ENCODE results near the gene RASGRP2. TPM values are rescaled to one million over a fixed set of nuclear protein-coding genes. Genes with fewer than 3 reads are reported as not detected.

Gene RASGRP2
- total and polyA plus RNA-seq, 9 donors = 2.1 to 18.9 (median 7.6) TPM

- no peak for DNase-seq
- intact Hi-C loops (cut with DNase I) = loop anchor here in 1 of 4 donors (5.0 kb wide), 1 partner anchor 37 kb away; the partner anchor contains the start of gene NRXN2
- Histone ChIP-seq H3K4me3 (no peak overlapping the region), H3K27me3 (no peaks in the 10 kb centered on the region), H3K4me1 (ENCODE audit: insufficient read depth) (peaks cover 4% of the 10 kb centered on the region), H3K27ac (no peak overlapping the region), H3K36me3 (no peaks in the 10 kb centered on the region), H3K9me3 (no peaks in the 10 kb centered on the region)
- 86 to 89% (median 88%) methylated on average over 18 of the region's 18 CpGs for WGBS, 3 donors
- TF ChIP-seq CTCF (IDR thresholded peaks at IDR 0.05) (no peak), EP300 (IDR thresholded peaks at IDR 0.05) (no peak), POLR2A (IDR thresholded peaks at IDR 0.05) (no peak)
Measured at GRCh38 chr11:64685536-64685935, 58.4 kb downstream of the RASGRP2 start.

GRCh38 chr11:64684357-64684756 is 59.6 kb downstream of the RASGRP2 start:
- Histone ChIP-seq H3K27me3 (no peaks in the 10 kb centered on the region), H3K27ac (no peak overlapping the region), H3K4me1 (ENCODE audit: insufficient read depth) (peaks cover 4% of the 10 kb centered on the region), H3K36me3 (no peaks in the 10 kb centered on the region), H3K4me3 (no peak overlapping the region), H3K9me3 (no peaks in the 10 kb centered on the region)
- intact Hi-C loops (cut with DNase I) = no loop called here
- 59 to 62% (median 60%) methylated on average over 8 of the region's 8 CpGs for WGBS, 3 donors
- no peak for DNase-seq
- no peak for TF ChIP-seq CTCF (IDR thresholded peaks at IDR 0.05)
- TF ChIP-seq POLR2A (IDR thresholded peaks at IDR 0.05) = no peak
- no peak for TF ChIP-seq EP300 (IDR thresholded peaks at IDR 0.05)

- 64 to 69% (median 67%) methylated on average over 4 of the region's 4 CpGs for WGBS, 3 donors
- DNase-seq = no peak
Measured at GRCh38 chr11:64681171-64681570, 62.8 kb downstream of the RASGRP2 start.

GRCh38 chr11:64679846-64680245 is 64.1 kb downstream of the RASGRP2 start:
- H3K27me3 ChIP-seq = no peaks in the 10 kb centered on the region
- no peaks in the 10 kb centered on the region for H3K36me3 ChIP-seq
- DNase-seq = no peak
- H3K9me3 ChIP-seq = no peaks in the 10 kb centered on the region
- intact Hi-C loops (cut with DNase I) = no loop called here
- H3K4me3 ChIP-seq = no peak overlapping the region
- H3K27ac ChIP-seq = no peak overlapping the region
- H3K4me1 ChIP-seq (ENCODE audit: insufficient read depth) = no peaks in the 10 kb centered on the region
- whole genome bisulfite sequencing, 3 donors = 12 to 71% (median 47%) methylated on average over 1 to 2 of the region's 2 CpGs
- TF ChIP-seq POLR2A (IDR thresholded peaks at IDR 0.05) (no peak), EP300 (IDR thresholded peaks at IDR 0.05) (no peak)

More at GRCh38 chr11:64681171-64681570, 62.8 kb downstream of the RASGRP2 start:
- H3K36me3 ChIP-seq = no peaks in the 10 kb centered on the region
- TF ChIP-seq POLR2A (IDR thresholded peaks at IDR 0.05) (no peak), CTCF (IDR thresholded peaks at IDR 0.05) (no peak), EP300 (IDR thresholded peaks at IDR 0.05) (no peak)
- H3K27ac ChIP-seq = no peak overlapping the region
- intact Hi-C loops (cut with DNase I) = no loop called here
- no peak overlapping the region for H3K4me3 ChIP-seq
- H3K9me3 ChIP-seq = no peaks in the 10 kb centered on the region
- no peaks in the 10 kb centered on the region for H3K27me3 ChIP-seq
- H3K4me1 ChIP-seq (ENCODE audit: insufficient read depth) = no peaks in the 10 kb centered on the region

DNA sequence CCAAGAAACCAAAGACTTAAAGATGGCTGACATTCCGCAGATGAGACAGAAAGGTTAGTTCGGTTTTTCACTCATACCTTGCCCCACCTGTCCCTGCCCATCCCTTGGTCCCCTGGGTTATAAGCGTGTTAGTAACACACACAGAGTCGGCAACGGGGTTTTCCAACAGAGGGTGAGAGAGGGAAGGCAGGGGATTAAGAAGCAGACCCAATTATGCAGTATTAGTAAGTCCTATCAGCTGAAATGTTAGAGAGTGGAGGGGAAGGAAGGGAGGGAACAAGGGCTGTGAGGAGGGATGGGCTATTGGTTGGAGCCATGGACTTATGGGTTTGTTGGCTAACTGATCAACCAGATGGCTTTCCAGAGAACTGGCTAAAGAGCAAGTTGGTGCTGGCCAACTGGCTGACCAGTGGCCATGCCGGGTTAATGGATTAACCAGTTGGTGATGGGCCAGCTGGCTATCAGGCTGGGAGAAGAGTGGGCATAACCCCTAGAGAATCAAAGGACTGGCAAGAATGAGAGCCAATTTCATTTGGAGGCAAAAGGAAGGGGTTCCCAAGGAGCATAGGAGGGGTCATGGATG is 66.4 kb downstream of the RASGRP2 start:
- Histone ChIP-seq H3K4me1 (ENCODE audit: insufficient read depth) (no peaks in the 10 kb centered on the region), H3K27ac (no peak overlapping the region), H3K27me3 (no peaks in the 10 kb centered on the region), H3K4me3 (no peak overlapping the region), H3K36me3 (no peaks in the 10 kb centered on the region), H3K9me3 (no peaks in the 10 kb centered on the region)
- WGBS, 3 donors = 87 to 90% (median 87%) methylated on average over 6 of the region's 6 CpGs
- TF ChIP-seq EP300 (IDR thresholded peaks at IDR 0.05) = no peak
- no peak for TF ChIP-seq CTCF (IDR thresholded peaks at IDR 0.05)
- no peak for TF ChIP-seq POLR2A (IDR thresholded peaks at IDR 0.05)
- intact Hi-C loops (cut with DNase I) = no loop called here
- DNase-seq = no peak
